Activated CD8-positive, alpha-beta memory T cell treated with anti-CD3 and anti-CD28 coated beads for 24 hours (primary cell): ENCODE results near the gene SLC9A4.
"Not testable (repeated sequence)": the region's sequence is repeated elsewhere in the genome, so short reads cannot be mapped to it uniquely, and the experiment has no call there.

Experiments
- DNase-seq: peaks from one replicate; pipeline ENCODE4 v3.0.0-alpha.2; 2020

The SLC9A4 gene

DNA sequence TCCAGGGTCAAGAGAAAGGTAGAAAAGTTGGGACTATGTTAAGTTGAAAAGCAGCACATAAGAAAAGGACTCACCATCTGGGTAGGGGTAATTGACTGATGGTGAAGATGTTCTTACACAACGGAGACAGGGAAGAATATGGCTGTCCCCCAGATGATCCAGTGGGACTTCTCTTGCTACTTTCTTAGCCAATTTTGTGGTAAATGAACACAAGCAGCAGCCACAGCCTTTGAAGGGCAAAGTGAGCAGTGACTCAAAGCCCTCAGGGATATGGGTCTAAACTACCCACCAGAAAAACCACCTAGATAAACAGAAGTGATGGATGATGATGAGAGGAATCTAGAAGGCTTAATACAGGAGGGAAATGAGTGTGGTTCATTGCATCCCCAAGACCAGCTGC lies 80.6 kb downstream of the SLC9A4 start:
- no peak for DNase-seq

- DNase-seq: no peak
Observed at GRCh38 chr2:102558463-102558862, 85.4 kb downstream of the SLC9A4 start.

- not testable (repeated sequence) for DNase-seq
Observed at GRCh38 chr2:102562542-102562941, 89.5 kb downstream of the SLC9A4 start.

DNA sequence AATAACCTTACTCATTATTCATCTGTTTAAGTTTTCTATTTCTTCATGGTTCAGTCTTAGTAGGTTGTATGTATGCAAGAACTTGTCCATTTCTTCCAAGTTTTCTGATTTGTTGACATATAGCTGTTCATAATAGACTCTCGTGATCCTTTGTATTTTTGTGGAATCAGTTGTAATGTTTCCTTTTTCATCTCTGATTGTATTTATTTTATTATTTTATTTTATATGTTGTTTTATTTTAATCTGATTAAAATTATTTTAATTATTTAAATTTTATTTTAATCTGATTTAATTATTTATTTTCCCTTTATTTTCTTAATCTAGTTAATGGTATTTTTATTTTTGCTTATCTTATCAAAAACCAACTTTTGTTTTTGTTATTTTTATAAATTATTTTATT lies 102.9 kb downstream of the SLC9A4 start:
- no peak for DNase-seq

GRCh38 chr2:102578376-102578775 lies 105.3 kb downstream of the SLC9A4 start:
- DNase-seq: no peak

DNA sequence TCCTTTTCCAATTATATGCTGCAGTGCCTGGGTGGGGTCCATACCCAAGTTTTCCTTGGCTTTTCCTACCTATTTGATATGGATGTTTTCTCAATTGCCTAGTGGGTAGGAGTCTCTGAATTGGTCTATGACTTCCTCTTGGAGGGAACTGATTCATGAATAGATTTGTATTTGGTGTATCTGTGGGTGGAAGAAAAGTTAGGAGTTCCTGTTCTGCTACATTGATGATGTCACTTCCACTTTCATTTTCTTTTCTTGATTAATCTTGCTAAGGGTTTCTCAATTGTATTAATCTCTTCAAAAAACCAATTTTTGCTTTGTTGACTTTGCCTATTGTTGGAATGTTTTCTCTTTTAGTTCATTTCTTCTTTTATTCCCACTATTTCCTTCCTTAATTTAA lies 108.9 kb downstream of the SLC9A4 start:
- no peak for DNase-seq

DNA sequence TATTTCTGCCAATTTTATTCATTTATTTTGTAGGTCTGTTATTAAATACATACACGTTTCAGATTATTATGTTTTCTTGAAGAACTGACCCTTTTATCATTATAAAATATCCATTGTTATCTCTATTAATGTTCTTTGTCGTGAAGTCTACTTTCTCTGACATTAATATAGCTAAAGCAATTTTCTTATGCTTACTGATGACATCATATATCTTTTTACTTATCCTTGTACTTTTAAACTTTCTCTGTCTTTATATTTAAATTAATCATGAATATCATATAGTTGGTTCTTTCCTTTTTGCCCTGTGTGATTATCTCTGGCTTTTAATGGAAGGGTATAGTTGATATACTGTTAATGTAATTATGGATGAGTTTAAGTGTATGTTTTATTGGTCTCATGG lies 109.8 kb downstream of the SLC9A4 start:
- DNase-seq: no peak
